ENCODE measurements around the gene CDH13. TPM values are rescaled to one million over a fixed set of nuclear protein-coding genes. Genes with fewer than 3 reads are reported as not detected.

Gene CDH13
- total RNA-seq, 1 experiment from 2014 or later = 0.56 TPM

DNA sequence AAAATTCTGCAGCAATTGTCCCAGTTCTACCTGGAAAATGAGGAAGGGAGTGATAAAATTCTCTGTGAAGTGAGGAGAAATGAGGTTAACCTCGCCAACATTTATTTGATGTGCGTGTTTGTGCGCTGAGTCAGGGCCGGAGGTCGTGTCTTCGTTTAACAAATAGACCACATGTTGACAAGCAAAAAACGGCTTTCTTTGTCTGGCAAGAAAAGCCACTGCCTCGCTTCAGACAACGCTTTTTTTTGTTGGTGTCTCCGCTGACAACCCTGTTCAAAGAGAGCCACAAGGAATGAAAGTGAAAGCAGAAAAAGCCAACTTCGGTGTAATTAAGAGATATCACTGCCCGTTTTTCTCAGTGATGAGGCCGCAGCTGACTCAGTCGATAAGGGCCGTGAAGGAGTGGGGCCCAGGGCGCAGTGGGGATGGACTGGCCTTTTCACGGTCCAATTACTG is 510.6 kb downstream of the CDH13 start:
- H3K4me3 ChIP-seq (ENCODE audit: low read length) = peak overlapping the region; percentile 52
- H3K27ac ChIP-seq (ENCODE audit: low read length) = no peak overlapping the region
- H3K36me3 ChIP-seq (ENCODE audit: insufficient read depth, low read length) = no peaks in the 10 kb centered on the region
- no peaks in the 10 kb centered on the region for H3K9me3 ChIP-seq (ENCODE audit: low read length)
- no peaks in the 10 kb centered on the region for H3K27me3 ChIP-seq (ENCODE audit: low read length)
- H3K9ac ChIP-seq (ENCODE audit: low read length) = peak overlapping the region; percentile 25
- DNase-seq = peak; percentile 70
- no peak overlapping the region for H2AFZ ChIP-seq (ENCODE audit: low read length)
- peak overlapping the region; percentile 63 for H3K4me2 ChIP-seq (ENCODE audit: low read depth, low read length, poor library complexity, severe bottlenecking)
- H3K4me1 ChIP-seq (ENCODE audit: low read length) = peaks cover 49% of the 10 kb centered on the region
- H3K79me2 ChIP-seq (ENCODE audit: low read length) = no peaks in the 10 kb centered on the region
- no peaks in the 10 kb centered on the region for H4K20me1 ChIP-seq (ENCODE audit: insufficient read depth, low read depth, low read length)
- no peaks in the 10 kb centered on the region for H3K9me2 ChIP-seq (replicated peaks; ENCODE audit: insufficient read depth, low read length)

DNA sequence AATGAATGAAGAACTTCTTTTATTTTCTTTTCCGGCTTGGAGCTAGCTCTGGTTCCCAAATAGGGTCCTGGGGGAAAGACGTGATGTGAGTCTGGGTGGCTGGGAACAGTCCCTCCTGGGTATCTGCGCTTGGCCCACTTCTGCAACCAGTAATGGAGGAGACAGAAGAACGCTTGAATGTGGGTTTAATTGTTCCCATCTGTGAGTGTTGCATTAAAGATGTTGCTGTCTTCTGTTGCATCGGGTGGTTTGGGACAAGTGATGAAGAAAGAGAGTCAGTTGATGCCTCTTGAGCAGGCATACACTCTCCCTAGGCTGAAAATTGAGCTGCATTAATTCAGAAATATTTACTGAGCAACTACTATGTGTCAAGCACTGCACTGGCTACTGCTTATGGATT is 511.1 kb downstream of the CDH13 start:
- no peak overlapping the region for H2AFZ ChIP-seq (ENCODE audit: low read length)
- peak overlapping the region; percentile 63 for H3K4me2 ChIP-seq (ENCODE audit: low read depth, low read length, poor library complexity, severe bottlenecking)

DNA sequence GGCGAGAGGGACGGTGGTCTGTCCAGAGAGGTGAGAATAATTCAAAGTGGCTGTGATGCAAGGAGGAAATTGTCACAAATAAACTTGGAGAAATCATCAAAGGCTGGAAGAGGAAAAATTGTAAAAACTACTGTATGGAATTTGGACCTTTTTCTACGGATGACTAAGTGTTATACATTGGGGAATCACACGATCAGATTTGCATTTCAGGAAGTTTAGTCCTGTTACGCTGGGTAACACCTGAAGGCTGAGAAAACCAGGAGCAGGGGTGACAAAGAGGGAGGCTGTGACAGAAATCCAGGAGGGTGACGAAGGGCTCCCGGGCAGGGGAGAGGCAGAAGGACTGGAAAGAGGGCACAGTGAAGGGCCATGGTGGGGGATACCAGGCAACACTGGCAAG is 511.7 kb downstream of the CDH13 start:
- H4K20me1 ChIP-seq (ENCODE audit: insufficient read depth, low read depth, low read length) = no peaks in the 10 kb centered on the region
- H3K27ac ChIP-seq (ENCODE audit: low read length) = no peak overlapping the region
- peaks cover 49% of the 10 kb centered on the region for H3K4me1 ChIP-seq (ENCODE audit: low read length)
- H3K4me2 ChIP-seq (ENCODE audit: low read depth, low read length, poor library complexity, severe bottlenecking) = peak overlapping the region; percentile 63
- no peaks in the 10 kb centered on the region for H3K9me3 ChIP-seq (ENCODE audit: low read length)
- H3K4me3 ChIP-seq (ENCODE audit: low read length) = no peak overlapping the region
- no peak overlapping the region for H2AFZ ChIP-seq (ENCODE audit: low read length)
- H3K9ac ChIP-seq (ENCODE audit: low read length) = no peak overlapping the region
- no peaks in the 10 kb centered on the region for H3K36me3 ChIP-seq (ENCODE audit: insufficient read depth, low read length)
- H3K79me2 ChIP-seq (ENCODE audit: low read length) = no peaks in the 10 kb centered on the region
- no peaks in the 10 kb centered on the region for H3K27me3 ChIP-seq (ENCODE audit: low read length)
- DNase-seq = no peak
- H3K9me2 ChIP-seq (replicated peaks; ENCODE audit: insufficient read depth, low read length) = no peaks in the 10 kb centered on the region

More for the DNA sequence above, 511.1 kb downstream of the CDH13 start:
- Histone ChIP-seq H3K4me3 (ENCODE audit: low read length) (peak overlapping the region; percentile 52), H3K9me3 (ENCODE audit: low read length) (no peaks in the 10 kb centered on the region), H3K27me3 (ENCODE audit: low read length) (no peaks in the 10 kb centered on the region), H3K27ac (ENCODE audit: low read length) (no peak overlapping the region), H4K20me1 (ENCODE audit: insufficient read depth, low read depth, low read length) (no peaks in the 10 kb centered on the region), H3K9ac (ENCODE audit: low read length) (peak overlapping the region; percentile 25), H3K79me2 (ENCODE audit: low read length) (no peaks in the 10 kb centered on the region), H3K9me2 (replicated peaks; ENCODE audit: insufficient read depth, low read length) (no peaks in the 10 kb centered on the region), H3K4me1 (ENCODE audit: low read length) (peaks cover 49% of the 10 kb centered on the region), H3K36me3 (ENCODE audit: insufficient read depth, low read length) (no peaks in the 10 kb centered on the region)
- no peak for DNase-seq

DNA sequence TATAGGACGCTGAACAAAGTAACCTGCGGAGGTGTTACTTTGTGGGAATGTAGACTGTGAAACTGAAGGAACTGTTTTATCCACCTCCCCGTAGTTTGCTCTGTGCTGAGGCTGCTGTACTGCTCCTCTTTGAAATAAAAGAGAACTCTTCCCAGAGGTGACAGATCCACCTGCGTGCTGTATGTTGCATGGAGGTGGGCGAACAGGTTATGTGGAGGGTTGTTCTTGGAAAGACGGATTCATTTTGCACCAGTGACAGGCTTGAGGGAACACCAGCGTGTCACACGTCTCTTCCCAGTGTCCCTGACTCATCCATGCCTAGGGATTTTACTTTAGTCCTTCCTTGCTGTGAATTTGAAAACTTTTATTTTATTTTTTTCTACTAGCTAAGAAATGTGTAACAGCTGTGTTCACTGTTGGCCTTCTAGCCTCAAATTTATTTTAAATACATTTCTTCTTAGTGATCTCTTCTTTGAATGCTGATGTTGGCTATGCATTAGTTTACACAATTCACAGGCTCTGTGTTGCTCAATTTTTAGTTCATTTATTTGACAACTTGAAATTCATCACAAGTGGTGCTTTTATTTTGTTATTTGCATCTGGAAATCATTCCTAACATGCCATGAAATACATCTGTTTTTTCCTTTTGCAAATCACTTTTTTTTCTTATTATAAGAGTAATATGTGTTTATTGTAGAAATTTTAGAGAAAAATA is 512.4 kb downstream of the CDH13 start:
- H4K20me1 ChIP-seq (ENCODE audit: insufficient read depth, low read depth, low read length) = no peaks in the 10 kb centered on the region
- no peak for DNase-seq
- peaks cover 44% of the 10 kb centered on the region for H3K4me1 ChIP-seq (ENCODE audit: low read length)
- no peak overlapping the region for H2AFZ ChIP-seq (ENCODE audit: low read length)
- no peaks in the 10 kb centered on the region for H3K79me2 ChIP-seq (ENCODE audit: low read length)
- no peak overlapping the region for H3K4me2 ChIP-seq (ENCODE audit: low read depth, low read length, poor library complexity, severe bottlenecking)
- H3K9me3 ChIP-seq (ENCODE audit: low read length) = no peaks in the 10 kb centered on the region
- H3K9ac ChIP-seq (ENCODE audit: low read length) = no peak overlapping the region
- H3K36me3 ChIP-seq (ENCODE audit: insufficient read depth, low read length) = no peaks in the 10 kb centered on the region
- H3K9me2 ChIP-seq (replicated peaks; ENCODE audit: insufficient read depth, low read length) = no peaks in the 10 kb centered on the region
- H3K4me3 ChIP-seq (ENCODE audit: low read length) = no peak overlapping the region
- no peaks in the 10 kb centered on the region for H3K27me3 ChIP-seq (ENCODE audit: low read length)
- H3K27ac ChIP-seq (ENCODE audit: low read length) = no peak overlapping the region

DNA sequence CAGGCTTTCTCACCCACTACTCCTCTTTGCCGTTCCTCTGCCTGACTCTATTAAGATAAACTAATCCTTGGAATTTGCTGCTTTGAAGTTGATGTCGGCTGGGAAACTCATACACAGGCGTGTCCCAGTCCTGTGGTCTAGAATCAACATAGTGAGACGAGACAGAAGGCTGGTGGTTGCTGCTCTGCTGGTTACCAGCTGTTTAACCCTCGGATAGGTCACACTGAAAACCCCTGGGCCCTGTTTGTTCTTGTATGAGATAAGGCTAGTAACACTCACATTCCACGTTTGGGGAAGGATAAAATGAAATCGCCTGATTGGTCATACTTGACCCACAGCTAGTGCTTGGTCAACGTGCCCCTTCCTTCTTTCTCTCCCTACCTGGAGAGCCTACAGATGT is 517.0 kb downstream of the CDH13 start:
- Histone ChIP-seq H3K9me3 (ENCODE audit: low read length) (no peaks in the 10 kb centered on the region), H3K9me2 (replicated peaks; ENCODE audit: insufficient read depth, low read length) (no peaks in the 10 kb centered on the region), H4K20me1 (ENCODE audit: insufficient read depth, low read depth, low read length) (no peaks in the 10 kb centered on the region), H3K79me2 (ENCODE audit: low read length) (no peaks in the 10 kb centered on the region), H3K27me3 (ENCODE audit: low read length) (no peaks in the 10 kb centered on the region; the same call in 1 of the 2 replicates), H3K4me1 (ENCODE audit: low read length) (peaks cover under 1% of the 10 kb centered on the region; the same call in 1 of the 2 replicates), H3K4me2 (ENCODE audit: low read depth, low read length, poor library complexity, severe bottlenecking) (no peak overlapping the region), H3K9ac (ENCODE audit: low read length) (no peak overlapping the region), H3K36me3 (ENCODE audit: insufficient read depth, low read length) (no peaks in the 10 kb centered on the region), H3K27ac (ENCODE audit: low read length) (no peak overlapping the region), H2AFZ (ENCODE audit: low read length) (no peak overlapping the region), H3K4me3 (ENCODE audit: low read length) (no peak overlapping the region)
- DNase-seq = no peak

DNA sequence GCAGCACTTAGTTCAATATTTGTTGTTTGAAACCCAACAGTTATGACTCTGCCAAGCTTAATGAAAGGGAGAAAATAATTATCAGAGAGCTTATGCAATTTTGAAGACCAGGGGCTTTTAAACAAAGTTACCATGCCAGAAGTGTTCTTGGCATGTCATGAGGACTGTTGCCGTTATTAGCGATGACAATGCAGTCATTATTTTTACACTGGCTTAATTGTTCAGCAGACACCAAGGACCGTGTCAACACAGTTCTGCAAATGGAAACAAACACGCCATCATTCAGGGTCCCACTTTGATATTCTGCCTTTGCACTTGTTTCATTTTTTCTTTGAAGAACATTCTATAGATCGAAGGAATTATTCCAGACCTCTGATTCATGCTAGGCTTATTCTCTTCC is 518.5 kb downstream of the CDH13 start:
- H2AFZ ChIP-seq (ENCODE audit: low read length) = no peak overlapping the region
- no peak overlapping the region for H3K9ac ChIP-seq (ENCODE audit: low read length)
- H3K36me3 ChIP-seq (ENCODE audit: insufficient read depth, low read length) = no peaks in the 10 kb centered on the region
- no peaks in the 10 kb centered on the region for H3K4me1 ChIP-seq (ENCODE audit: low read length)
- no peak overlapping the region for H3K4me3 ChIP-seq (ENCODE audit: low read length)
- no peak for DNase-seq
- no peaks in the 10 kb centered on the region for H3K9me2 ChIP-seq (replicated peaks; ENCODE audit: insufficient read depth, low read length)
- no peaks in the 10 kb centered on the region for H4K20me1 ChIP-seq (ENCODE audit: insufficient read depth, low read depth, low read length)
- H3K27ac ChIP-seq (ENCODE audit: low read length) = no peak overlapping the region
- H3K4me2 ChIP-seq (ENCODE audit: low read depth, low read length, poor library complexity, severe bottlenecking) = no peak overlapping the region
- no peaks in the 10 kb centered on the region; the same call in 1 of the 2 replicates for H3K27me3 ChIP-seq (ENCODE audit: low read length)
- no peaks in the 10 kb centered on the region for H3K79me2 ChIP-seq (ENCODE audit: low read length)
- no peaks in the 10 kb centered on the region for H3K9me3 ChIP-seq (ENCODE audit: low read length)

DNA sequence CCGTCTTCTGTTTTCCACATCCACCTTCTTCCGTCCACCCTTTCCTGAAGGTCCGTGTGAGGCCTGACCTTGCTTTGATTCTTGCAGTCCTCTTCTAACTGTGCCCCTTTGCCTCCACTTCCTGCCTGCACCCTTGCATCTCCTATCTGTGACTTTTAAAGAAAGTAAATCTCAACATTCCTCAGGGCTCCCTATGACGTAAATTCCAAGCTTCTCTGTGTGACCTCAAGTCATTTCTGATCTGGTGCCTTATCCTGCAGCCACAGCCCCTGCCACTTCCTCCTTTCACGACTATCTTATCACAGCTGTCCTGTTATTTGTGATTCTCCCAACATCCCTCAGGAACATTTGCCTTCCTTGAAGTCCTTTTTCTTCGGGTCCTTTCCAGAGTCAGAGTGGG is 520.5 kb downstream of the CDH13 start:
- H3K27me3 ChIP-seq (ENCODE audit: low read length) = no peaks in the 10 kb centered on the region; the same call in 1 of the 2 replicates
- H3K9me3 ChIP-seq (ENCODE audit: low read length) = no peaks in the 10 kb centered on the region
- H3K4me2 ChIP-seq (ENCODE audit: low read depth, low read length, poor library complexity, severe bottlenecking) = no peak overlapping the region
- no peaks in the 10 kb centered on the region for H3K4me1 ChIP-seq (ENCODE audit: low read length)
- H3K79me2 ChIP-seq (ENCODE audit: low read length) = no peaks in the 10 kb centered on the region
- no peaks in the 10 kb centered on the region for H4K20me1 ChIP-seq (ENCODE audit: insufficient read depth, low read depth, low read length)
- H3K36me3 ChIP-seq (ENCODE audit: insufficient read depth, low read length) = no peaks in the 10 kb centered on the region
- no peak for DNase-seq
- no peak overlapping the region for H3K4me3 ChIP-seq (ENCODE audit: low read length)
- no peak overlapping the region for H3K9ac ChIP-seq (ENCODE audit: low read length)
- no peak overlapping the region for H2AFZ ChIP-seq (ENCODE audit: low read length)
- no peak overlapping the region for H3K27ac ChIP-seq (ENCODE audit: low read length)
- no peaks in the 10 kb centered on the region for H3K9me2 ChIP-seq (replicated peaks; ENCODE audit: insufficient read depth, low read length)

DNA sequence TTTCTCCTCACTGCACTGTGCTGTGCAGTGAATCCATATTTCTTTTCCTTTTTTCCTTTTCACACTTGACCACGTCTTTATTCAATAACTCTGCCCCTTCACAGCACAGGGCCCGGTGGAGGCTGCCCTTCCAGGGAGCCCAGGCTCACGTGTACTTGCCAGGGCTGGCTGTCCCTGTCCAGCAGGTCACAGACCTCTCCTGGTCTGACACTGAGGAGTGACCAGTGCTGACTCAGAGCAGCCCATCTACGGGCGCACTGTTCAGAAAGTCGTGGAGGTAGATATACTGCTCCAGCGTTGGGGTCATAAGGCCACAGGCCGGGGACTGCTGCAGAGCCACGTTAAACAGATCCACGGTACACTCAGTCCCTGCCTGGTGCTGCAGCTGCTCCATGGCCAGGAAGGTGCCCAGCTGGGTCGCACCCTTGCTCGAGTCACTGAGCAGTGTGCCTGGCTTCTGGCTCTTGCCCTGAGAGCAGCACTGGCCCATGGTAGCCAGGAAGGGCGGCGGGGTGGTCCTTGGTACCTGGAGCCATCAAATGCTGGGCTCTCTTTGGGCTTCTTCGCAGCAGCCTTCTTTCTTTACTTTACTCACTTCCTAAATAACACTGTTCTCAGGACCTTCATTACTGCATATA is 531.7 kb downstream of the CDH13 start:
- H3K79me2 ChIP-seq (ENCODE audit: low read length) = no peaks in the 10 kb centered on the region
- H3K4me2 ChIP-seq (ENCODE audit: low read depth, low read length, poor library complexity, severe bottlenecking) = no peak overlapping the region
- no peaks in the 10 kb centered on the region for H3K27me3 ChIP-seq (ENCODE audit: low read length)
- H2AFZ ChIP-seq (ENCODE audit: low read length) = no peak overlapping the region
- H3K9ac ChIP-seq (ENCODE audit: low read length) = no peak overlapping the region
- no peaks in the 10 kb centered on the region for H3K36me3 ChIP-seq (ENCODE audit: insufficient read depth, low read length)
- H3K27ac ChIP-seq (ENCODE audit: low read length) = no peak overlapping the region
- no peak for DNase-seq
- no peak overlapping the region for H3K4me3 ChIP-seq (ENCODE audit: low read length)
- H3K9me2 ChIP-seq (replicated peaks; ENCODE audit: insufficient read depth, low read length) = no peaks in the 10 kb centered on the region
- H3K4me1 ChIP-seq (ENCODE audit: low read length) = no peaks in the 10 kb centered on the region
- H4K20me1 ChIP-seq (ENCODE audit: insufficient read depth, low read depth, low read length) = no peaks in the 10 kb centered on the region
- H3K9me3 ChIP-seq (ENCODE audit: low read length) = no peaks in the 10 kb centered on the region
